Memory B cell (primary cell): ENCODE results near the gene LBX1.

Source experiments
- ATAC-seq: fragments of 150-1000 bp; cut with Tn5 transposase; 2 replicates; pipeline ENCODE4 v1.10.0; 2021; ENCODE audit warnings: low read depth, mild to moderate bottlenecking, moderate library complexity
- DNase-seq, 2 donors: peaks; one replicate each; pipeline ENCODE4 v3.0.0; 2022; ENCODE audit warnings: low spot score in 2 of 2
- H3K27ac Mint-ChIP-seq: one replicate; pipeline ENCODE4 v1.8.0; 2022; ENCODE audit warnings: mild to moderate bottlenecking, moderate library complexity, mixed read lengths
- H3K27me3 Mint-ChIP-seq: one replicate; pipeline ENCODE4 v1.8.0; 2022; ENCODE audit warnings: mixed read lengths
- H3K36me3 Mint-ChIP-seq: one replicate; pipeline ENCODE4 v1.8.0; 2022; ENCODE audit warnings: mild to moderate bottlenecking, mixed read lengths
- H3K4me1 Mint-ChIP-seq: one replicate; pipeline ENCODE4 v1.8.0; 2022; ENCODE audit warnings: mixed read lengths
- H3K4me3 Mint-ChIP-seq: one replicate; pipeline ENCODE4 v1.8.0; 2022; ENCODE audit warnings: mild to moderate bottlenecking, moderate library complexity, mixed read lengths
- H3K9me3 Mint-ChIP-seq: one replicate; pipeline ENCODE4 v1.8.0; 2022; ENCODE audit warnings: mixed read lengths

Gene LBX1

DNA sequence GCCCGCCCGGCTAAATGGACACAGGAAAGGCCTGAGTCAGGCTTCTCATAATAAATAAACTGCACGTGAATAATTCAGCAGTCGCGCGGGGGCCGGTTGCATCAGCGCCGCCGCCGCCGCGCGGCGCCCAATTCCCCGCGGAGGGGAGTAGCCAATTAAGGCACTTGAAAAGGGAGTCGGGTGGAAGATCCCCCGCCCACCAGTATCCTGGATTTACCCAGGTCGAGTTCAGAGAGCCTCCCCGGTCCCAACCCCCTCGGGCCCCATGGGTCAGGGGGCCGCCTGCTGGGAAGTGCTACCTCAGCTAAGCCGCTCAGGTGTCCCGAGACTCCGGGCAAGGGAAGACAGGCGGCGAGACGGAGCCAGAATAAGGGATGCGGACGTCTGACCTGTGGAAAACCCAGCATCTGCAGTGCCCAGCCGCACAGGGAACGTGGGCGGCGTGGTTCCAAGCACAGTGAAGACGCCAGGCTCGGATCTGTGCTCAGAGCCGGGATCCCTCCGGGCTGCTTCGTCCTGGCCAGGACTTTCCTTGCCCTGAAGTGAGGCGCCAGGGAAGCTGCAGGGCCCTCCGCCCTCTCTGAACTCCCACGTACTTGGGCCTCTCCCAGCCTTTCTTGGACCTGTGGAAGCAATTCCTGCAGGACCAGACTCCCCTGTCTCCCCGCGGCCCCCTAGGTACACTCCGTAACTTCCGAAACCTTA lies 7.3 kb upstream of the LBX1 start:
- H3K27me3 Mint-ChIP-seq = peaks cover 44% of the 10 kb centered on the region
- DNase-seq = no peak

GRCh38 chr10:101235766-101236165 lies 6.5 kb upstream of the LBX1 start:
- DNase-seq = no peak
- Mint-ChIP-seq H3K36me3 (no peaks in the 10 kb centered on the region), H3K9me3 (no peaks in the 10 kb centered on the region), H3K4me1 (peaks cover 14% of the 10 kb centered on the region), H3K4me3 (no peak overlapping the region), H3K27ac (no peak overlapping the region), H3K27me3 (peaks cover 47% of the 10 kb centered on the region)
- no peak for ATAC-seq

More for the DNA sequence above, 7.3 kb upstream of the LBX1 start:
- ATAC-seq = no peak
- Mint-ChIP-seq H3K36me3 (no peaks in the 10 kb centered on the region), H3K9me3 (no peaks in the 10 kb centered on the region), H3K4me1 (peaks cover 14% of the 10 kb centered on the region), H3K4me3 (peak overlapping the region; percentile 70), H3K27ac (peak overlapping the region; percentile 52)

DNA sequence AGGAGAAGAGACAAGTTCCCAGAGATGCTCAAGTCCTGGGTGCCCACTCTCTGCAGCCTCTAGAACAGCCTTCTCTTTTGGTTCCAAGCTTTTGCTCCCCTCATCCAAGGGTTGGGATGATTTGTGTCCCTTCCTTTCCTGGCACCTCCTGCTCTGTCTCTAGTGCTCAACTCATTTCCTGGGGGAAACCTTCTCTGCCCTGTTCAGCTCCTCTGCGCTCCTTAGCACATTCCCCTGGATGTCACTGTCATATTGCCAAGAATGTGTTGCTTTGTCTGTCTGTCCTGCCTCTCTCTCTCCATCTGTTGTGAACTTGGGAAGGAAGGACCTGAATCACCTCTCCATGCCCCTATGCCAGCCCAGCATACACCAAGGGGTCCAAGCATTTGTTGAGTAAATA lies 5.1 kb upstream of the LBX1 start:
- Mint-ChIP-seq H3K9me3 (no peaks in the 10 kb centered on the region), H3K36me3 (no peaks in the 10 kb centered on the region), H3K27ac (no peak overlapping the region), H3K4me1 (peaks cover 14% of the 10 kb centered on the region), H3K4me3 (no peak overlapping the region), H3K27me3 (peaks cover 46% of the 10 kb centered on the region)
- ATAC-seq = no peak
- no peak for DNase-seq

GRCh38 chr10:101233863-101234262 lies 4.6 kb upstream of the LBX1 start:
- H3K4me3 Mint-ChIP-seq = no peak overlapping the region
- peaks cover 16% of the 10 kb centered on the region for H3K4me1 Mint-ChIP-seq
- no peaks in the 10 kb centered on the region for H3K36me3 Mint-ChIP-seq
- H3K9me3 Mint-ChIP-seq = peaks cover 2% of the 10 kb centered on the region
- ATAC-seq (no peak), DNase-seq (no peak)
- H3K27ac Mint-ChIP-seq = no peak overlapping the region
- peaks cover 47% of the 10 kb centered on the region for H3K27me3 Mint-ChIP-seq

GRCh38 chr10:101233443-101233842 lies 4.2 kb upstream of the LBX1 start:
- no peak for ATAC-seq
- no peak overlapping the region for H3K27ac Mint-ChIP-seq
- H3K27me3 Mint-ChIP-seq = peaks cover 46% of the 10 kb centered on the region
- H3K4me1 Mint-ChIP-seq = peaks cover 15% of the 10 kb centered on the region
- H3K36me3 Mint-ChIP-seq = no peaks in the 10 kb centered on the region
- no peak for DNase-seq
- peaks cover 2% of the 10 kb centered on the region for H3K9me3 Mint-ChIP-seq
- H3K4me3 Mint-ChIP-seq = no peak overlapping the region

- no peak for ATAC-seq
- no peak for DNase-seq
- H3K4me1 Mint-ChIP-seq = peaks cover 12% of the 10 kb centered on the region
- no peak overlapping the region for H3K27ac Mint-ChIP-seq
- H3K9me3 Mint-ChIP-seq = peaks cover 2% of the 10 kb centered on the region
- no peak overlapping the region for H3K4me3 Mint-ChIP-seq
- H3K27me3 Mint-ChIP-seq = peaks cover 45% of the 10 kb centered on the region
- no peaks in the 10 kb centered on the region for H3K36me3 Mint-ChIP-seq
Observed at GRCh38 chr10:101231912-101232689, 2.8 kb upstream of the LBX1 start.

DNA sequence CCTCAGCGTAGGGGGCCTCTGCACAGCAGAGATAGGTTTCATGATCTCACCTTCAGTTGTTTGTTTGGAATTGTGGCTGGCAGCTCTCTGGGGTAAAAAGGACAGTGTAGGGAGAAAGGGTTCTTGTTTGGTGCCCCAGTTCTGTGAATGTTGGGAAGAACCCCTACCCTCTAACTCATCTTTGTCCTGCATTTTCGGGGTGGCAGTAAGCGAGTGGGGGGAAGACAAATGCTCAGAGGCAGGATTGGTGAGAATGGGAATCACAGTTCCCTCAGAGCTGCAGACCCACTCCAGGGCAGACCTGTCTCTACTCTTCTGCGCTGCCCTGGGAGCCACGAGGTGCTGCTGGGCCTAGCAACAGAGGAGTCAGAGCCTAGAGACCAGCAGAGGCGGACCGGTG lies 1.8 kb upstream of the LBX1 start:
- Mint-ChIP-seq H3K27me3 (peaks cover 45% of the 10 kb centered on the region), H3K9me3 (peaks cover 2% of the 10 kb centered on the region), H3K4me3 (no peak overlapping the region), H3K36me3 (no peaks in the 10 kb centered on the region), H3K27ac (no peak overlapping the region), H3K4me1 (peaks cover 16% of the 10 kb centered on the region)
- ATAC-seq (no peak), DNase-seq (no peak)

DNA sequence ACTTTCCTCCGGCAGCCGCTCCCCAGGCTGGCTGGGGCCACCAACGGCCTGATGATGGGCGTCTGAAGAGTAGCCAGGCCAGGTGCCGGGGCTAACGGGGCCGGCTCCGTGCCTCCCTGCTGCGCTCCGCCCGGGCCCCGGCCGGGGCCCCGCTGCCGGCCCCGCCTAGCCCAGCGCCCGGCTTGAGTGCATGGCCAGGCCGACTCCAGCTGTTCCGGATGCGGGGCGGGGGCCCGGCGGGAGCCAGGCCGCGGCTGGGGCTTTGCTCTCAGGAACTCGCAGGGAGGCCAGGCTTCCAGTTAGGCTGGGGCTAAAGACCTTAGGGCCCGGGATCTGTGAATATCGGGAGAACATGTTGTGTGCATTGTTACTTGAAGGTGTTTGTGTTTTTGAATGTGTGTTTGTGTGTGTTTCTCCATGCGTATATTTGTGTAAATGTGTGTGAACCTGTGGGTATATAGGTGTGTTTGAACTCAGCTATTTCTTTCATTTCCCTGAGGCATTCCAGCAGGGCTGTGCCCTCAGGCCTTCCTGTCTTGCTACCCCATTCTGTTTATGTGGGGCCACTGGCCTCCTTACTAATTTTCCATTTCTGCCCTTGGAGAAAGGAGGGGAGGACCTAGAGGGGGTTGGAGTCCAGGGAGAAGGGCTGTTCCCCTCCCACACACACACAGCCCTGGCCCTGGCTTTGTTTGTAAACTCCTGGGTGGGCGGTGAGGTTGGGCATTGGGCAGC lies 1.1 kb upstream of the LBX1 start:
- Mint-ChIP-seq H3K36me3 (no peaks in the 10 kb centered on the region), H3K27me3 (peaks cover 43% of the 10 kb centered on the region), H3K9me3 (peaks cover 2% of the 10 kb centered on the region), H3K4me3 (no peak overlapping the region), H3K27ac (no peak overlapping the region), H3K4me1 (peaks cover 16% of the 10 kb centered on the region)
- no peak for ATAC-seq
- DNase-seq = no peak

DNA sequence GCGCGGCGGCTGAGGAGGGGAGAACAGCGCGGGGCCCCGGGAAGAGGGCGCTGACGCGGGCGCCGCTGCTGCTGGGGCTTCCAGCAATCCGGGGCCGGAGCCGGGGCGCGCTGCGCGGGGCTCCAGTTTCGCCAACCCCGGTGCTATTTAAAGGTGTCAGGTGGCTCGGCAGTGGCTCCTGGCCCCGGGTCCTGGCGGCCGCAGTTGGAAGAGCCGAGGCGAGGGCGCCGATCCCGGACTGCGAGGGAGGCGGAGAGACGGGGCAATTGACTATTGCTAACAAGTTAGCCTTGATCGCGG lies 347 bp downstream of the LBX1 start:
- Mint-ChIP-seq H3K4me3 (peak overlapping the region; percentile 80), H3K27me3 (peaks cover 45% of the 10 kb centered on the region), H3K27ac (peak overlapping the region; percentile 94), H3K9me3 (peaks cover 6% of the 10 kb centered on the region), H3K36me3 (peaks cover 5% of the 10 kb centered on the region), H3K4me1 (peaks cover 19% of the 10 kb centered on the region)
- DNase-seq (no peak), ATAC-seq (no peak)

- Mint-ChIP-seq H3K4me3 (no peak overlapping the region), H3K4me1 (peaks cover 19% of the 10 kb centered on the region), H3K36me3 (peaks cover 5% of the 10 kb centered on the region), H3K27me3 (peaks cover 46% of the 10 kb centered on the region), H3K27ac (peak overlapping the region; percentile 35), H3K9me3 (peaks cover 6% of the 10 kb centered on the region)
- DNase-seq (no peak), ATAC-seq (no peak)
Observed at GRCh38 chr10:101228153-101228965, 904 bp downstream of the LBX1 start.

DNA sequence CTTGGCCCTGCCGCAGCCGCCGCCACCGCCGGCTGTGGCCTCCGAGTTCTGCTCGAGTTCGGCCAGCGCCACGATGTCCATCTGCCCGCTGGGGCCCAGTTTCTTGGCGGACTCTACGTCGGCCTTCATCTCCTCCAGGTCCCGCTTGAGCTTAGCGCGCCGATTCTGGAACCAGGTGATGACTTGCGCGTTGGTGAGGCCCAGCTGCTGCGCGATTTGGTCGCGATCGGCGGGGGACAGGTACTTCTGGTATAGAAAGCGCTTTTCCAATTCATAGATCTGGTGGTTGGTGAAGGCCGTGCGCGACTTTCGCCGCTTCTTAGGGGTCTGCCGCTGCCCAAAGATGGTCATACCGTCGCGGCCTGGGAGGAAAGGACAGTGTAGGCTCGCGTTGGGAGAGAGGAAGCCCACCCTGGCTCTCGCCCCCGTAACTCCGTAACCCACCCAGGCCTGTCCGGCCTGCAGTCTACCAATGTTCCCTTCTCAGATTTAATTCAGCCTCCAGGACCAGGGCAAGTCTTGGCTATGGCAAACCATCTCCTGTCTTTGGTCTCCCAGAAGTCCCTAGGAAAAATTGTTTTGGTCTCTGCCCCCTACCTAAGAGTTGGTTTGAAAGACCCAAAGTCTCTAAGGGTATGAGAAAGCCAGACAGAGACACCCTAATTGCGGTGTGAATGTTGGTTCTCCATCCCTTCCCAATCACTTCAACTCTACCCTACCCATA lies 1.7 kb downstream of the LBX1 start:
- DNase-seq (no peak), ATAC-seq (no peak)
- Mint-ChIP-seq H3K27me3 (peaks cover 46% of the 10 kb centered on the region), H3K27ac (peak overlapping the region; percentile 35), H3K4me3 (peak overlapping the region; percentile 8), H3K9me3 (peaks cover 6% of the 10 kb centered on the region), H3K4me1 (peaks cover 21% of the 10 kb centered on the region), H3K36me3 (peaks cover 5% of the 10 kb centered on the region)

DNA sequence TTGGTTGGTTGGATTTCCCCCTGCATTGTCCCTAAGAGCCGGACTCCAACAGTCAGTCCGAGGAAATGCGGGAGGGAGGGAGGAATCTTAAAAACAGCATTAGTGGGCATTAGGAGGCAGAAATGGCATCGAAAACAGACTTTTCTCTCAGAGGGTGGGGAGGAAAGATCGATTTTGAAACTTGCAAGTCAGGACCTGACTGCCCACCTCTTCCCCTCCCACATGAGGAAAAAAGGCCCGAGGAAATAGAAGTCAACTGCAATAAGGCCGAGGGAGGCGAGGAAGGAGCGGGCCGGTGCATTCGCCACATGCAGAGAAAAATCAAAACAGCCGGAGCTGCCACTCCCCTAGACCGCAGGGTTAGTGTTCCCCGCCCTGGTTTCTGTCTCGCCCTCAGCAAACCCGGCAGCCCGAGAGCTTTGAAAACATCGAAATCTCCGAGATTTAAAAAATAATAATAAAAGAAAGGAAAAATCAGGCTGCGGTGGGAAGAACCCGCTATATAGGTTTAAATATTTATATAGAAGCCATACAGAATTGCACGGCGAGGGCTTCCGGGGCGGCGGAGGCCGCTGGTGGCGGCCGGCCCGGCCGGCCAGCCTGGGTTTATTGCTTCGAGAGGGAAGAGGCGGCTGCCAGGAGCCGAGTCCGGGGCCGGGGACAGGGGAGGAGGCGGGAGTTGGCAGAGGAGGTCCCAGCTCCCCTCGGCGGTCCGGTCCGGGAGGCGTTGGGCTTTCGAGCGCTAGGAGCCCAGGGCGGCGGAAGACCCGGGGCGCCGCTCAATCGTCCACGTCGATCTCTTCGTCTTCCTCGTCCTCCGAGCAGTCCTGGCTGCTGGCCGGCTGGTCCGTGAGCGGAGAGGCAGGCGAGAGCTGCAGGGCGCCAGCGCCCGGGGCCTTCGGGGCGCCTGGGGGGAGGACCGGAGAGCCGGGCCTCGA lies 2.5 kb downstream of the LBX1 start:
- H3K36me3 Mint-ChIP-seq = peaks cover 5% of the 10 kb centered on the region
- H3K27me3 Mint-ChIP-seq = peaks cover 44% of the 10 kb centered on the region
- ATAC-seq = no peak
- H3K27ac Mint-ChIP-seq = peak overlapping the region; percentile 11
- H3K9me3 Mint-ChIP-seq = peaks cover 6% of the 10 kb centered on the region
- DNase-seq = no peak
- peaks cover 26% of the 10 kb centered on the region for H3K4me1 Mint-ChIP-seq
- peak overlapping the region; percentile 57 for H3K4me3 Mint-ChIP-seq
